Stimulated activated CD4-positive, alpha-beta T cell treated with anti-CD3 and anti-CD28 coated beads, Interleukin-2, amount 100 ng/mL, for 48 hours (primary cell): ENCODE data around the gene HCK.

Source experiments
- DNase-seq, 2 donors: peaks; one replicate each; pipeline ENCODE4 v3.0.0-alpha.2; 2020

The HCK gene

DNA sequence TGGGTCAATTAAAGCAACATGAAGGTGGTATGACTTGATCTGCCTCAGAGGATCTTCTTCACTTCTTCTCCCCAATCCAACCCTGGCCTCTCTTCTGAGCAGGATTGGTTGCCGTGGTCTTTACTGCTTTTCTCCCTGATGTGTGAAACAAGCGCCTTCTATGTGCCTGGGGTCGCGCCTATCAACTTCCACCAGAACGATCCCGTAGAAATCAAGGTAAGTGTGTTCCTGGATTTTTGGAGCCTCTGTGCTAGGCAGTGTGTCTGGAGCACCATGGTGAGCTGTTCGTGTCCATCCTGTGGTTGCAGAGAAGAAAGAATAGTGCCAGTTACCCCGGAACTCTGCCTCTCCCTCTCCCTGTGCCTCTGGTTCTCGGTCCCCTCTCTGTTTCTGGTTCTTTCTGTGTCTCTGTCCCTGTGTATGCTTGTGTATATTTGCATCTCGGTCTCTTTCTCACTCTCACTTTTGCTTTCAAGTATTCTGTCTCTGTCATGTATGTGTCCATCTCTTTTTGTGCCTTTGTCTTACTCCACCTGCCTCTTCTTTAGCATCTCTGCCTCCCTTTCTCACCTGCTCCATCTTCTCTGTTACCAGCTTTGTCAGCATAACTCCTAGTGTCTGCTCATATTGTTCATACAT is 81.0 kb downstream of the HCK start:
- DNase-seq: no peak

DNA sequence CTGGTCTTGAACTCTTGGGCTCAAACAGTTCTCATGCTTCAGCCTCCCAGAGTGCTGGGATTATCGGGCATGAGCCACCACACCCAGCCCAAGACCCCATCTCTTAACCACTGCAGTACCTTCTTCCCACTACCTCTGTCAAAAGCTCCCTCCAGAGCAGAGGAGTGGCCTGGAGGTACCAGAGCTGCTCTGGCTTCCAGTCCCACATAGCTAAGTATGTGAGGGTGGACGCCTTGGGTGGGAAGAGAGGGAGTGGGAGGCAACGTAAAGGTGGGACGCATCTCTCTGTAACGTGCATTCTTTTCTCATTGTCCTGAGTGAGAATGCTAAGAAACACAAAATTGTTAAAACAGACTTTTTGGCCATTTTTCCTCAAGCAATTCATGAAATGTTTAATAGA is 82.0 kb downstream of the HCK start:
- no peak for DNase-seq

DNA sequence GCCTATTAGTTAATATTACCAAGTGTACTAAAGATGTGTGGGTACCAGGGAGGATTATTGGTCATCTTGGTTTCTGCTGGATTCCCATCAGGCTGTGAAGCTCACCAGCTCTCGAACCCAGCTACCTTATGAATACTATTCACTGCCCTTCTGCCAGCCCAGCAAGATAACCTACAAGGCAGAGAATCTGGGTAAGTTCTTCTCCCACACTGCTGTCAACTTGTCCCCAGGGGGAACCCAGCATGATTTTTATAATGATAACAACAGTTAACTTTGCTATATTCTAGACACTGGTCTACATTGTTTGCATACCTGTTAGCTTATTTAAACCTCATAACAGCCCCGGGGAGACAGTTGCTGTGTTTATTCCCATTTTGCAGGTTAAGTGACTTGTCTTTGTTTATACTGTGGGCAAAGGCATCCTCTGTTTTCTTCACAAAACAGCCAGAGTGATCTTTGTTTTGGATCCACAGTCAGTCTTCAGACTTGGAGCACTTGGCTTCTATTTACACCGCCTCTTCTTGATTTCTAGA is 84.0 kb downstream of the HCK start:
- no peak for DNase-seq

DNA sequence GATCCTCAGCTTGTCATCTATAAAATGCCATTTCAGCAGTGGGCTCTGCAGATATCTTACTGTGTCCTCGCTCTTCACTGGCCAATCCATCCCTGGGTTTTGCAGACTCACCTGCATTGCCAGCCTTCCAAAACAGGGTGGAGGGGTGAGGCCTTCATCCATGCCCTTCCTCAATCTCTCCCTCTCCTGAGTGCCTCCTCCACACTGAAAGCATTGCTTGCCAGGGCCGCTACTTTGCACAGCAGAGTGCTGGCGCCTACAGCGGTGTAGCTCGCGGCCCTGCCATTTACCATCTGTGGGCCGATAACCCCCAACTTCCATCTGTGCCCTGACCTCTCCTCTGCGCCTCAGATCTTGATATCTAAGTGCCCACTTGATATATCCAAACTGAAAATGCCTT is 86.9 kb downstream of the HCK start:
- no peak for DNase-seq

DNA sequence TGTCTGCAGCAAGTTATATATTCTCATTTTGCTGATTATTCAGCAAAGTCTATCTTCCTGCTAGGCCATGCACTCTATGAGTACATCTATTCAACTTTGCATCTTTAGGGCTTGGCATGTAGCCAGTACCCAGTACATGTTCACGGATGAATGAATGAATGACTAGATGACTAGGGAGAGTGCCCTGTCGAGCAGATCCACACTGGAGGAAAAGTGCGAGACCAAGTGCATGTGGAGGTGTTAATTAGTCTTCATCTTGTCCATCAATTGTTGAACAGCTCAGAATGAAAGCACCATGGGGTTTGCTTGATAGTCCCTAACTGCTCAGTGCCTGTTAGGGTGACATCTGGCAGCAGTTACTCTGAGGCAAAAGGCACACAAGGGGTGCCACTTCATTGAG is 87.9 kb downstream of the HCK start:
- DNase-seq: no peak

DNA sequence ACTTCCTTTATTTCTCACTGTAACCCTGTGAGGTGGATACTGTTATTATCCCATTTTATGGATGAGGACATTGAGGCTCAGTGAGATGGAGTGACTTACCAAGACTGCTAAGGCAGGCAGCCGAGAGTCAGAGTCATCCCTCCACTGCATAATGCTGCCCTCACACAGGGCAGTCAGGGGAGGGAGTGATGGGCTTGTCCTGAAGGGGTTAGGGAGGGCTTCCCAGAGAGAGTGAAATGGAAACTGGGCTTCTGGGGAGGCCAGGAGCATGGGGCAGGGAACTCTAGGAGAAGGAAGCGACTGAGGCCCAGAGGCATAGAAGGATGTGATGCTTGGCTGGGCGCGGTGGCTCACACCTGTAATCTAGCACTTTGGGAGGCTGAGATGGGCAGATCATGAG is 88.6 kb downstream of the HCK start:
- no peak for DNase-seq

DNA sequence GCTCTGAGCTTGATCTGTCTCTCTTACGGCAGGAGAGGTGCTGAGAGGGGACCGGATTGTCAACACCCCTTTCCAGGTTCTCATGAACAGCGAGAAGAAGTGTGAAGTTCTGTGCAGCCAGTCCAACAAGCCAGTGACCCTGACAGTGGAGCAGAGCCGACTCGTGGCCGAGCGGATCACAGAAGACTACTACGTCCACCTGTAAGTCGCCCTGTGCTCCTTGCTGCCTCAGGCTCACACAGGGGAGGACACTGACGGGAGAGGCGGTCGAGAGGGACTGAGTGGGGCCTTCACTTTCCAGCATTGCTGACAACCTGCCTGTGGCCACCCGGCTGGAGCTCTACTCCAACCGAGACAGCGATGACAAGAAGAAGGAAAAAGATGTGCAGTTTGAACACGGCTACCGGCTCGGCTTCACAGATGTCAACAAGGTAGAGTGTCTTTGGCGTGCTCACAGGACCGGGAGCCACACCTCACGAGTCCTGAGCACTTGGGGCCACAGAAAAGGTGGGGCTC is 89.5 kb downstream of the HCK start:
- DNase-seq: no peak

DNA sequence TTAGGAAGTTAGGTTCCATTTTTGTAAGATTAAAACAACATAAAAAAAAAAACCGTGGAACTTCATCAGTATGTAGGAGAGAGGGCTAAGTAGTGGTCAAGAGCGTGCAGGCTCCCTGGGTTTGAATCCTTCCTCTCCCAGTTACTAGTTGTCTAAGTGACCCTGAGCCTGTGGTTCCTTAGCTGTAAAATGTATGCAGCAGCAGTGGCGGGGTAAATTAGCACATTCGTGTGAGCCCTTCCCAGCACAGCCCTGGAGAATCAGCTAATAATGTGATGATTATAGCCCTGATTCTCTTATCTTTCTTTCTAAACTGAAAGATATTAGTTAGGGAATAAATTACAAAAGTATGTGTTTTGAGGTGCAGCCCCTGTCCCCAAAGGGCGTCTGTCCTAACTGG is 90.0 kb downstream of the HCK start:
- no peak for DNase-seq

DNA sequence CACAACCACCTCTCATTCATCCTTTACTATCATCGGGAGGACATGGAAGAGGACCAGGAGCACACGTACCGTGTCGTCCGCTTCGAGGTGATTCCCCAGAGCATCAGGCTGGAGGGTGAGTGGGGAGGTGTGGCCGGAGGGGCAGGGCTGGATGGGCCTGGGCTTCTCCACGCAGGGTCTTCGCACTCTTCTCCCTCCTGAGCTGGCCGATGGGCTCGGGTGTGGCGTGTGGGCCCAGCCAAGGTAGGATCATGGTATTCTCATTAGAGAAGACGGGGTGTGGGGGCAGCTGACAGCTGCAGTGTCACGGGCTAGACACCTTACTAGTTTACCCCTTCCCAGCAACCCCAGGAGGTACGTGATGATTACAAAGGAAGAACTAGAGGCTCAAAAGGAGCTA is 90.9 kb downstream of the HCK start:
- DNase-seq: no peak

DNA sequence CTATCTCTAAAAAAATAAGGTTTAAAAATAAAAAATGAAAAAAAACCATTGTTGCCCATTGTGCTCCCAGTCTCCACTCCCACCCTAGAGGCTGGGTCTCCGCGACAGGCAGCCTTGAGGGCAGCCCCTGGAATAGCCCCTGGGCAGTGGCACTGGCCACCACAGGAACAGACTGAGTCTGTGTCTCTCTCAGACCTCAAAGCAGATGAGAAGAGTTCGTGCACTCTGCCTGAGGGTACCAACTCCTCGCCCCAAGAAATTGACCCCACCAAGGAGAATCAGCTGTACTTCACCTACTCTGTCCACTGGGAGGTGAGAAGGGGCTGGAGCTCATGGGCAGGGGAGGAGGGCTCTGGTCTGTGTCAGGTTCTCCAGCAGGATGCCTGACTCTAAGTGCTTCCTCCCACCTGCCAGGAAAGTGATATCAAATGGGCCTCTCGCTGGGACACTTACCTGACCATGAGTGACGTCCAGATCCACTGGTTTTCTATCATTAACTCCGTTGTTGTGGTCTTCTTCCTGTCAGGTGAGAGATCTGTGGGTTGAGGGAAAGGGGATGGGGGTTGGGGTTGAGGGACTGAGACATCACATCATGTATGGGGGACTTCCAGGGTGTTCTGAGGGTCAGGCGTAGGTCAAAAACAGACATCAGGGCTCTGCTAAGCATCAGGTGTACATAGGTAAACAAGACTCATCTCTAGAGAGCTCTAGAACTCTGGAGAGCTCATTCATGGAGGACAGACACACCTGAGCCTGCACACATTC is 93.0 kb downstream of the HCK start:
- no peak for DNase-seq

DNA sequence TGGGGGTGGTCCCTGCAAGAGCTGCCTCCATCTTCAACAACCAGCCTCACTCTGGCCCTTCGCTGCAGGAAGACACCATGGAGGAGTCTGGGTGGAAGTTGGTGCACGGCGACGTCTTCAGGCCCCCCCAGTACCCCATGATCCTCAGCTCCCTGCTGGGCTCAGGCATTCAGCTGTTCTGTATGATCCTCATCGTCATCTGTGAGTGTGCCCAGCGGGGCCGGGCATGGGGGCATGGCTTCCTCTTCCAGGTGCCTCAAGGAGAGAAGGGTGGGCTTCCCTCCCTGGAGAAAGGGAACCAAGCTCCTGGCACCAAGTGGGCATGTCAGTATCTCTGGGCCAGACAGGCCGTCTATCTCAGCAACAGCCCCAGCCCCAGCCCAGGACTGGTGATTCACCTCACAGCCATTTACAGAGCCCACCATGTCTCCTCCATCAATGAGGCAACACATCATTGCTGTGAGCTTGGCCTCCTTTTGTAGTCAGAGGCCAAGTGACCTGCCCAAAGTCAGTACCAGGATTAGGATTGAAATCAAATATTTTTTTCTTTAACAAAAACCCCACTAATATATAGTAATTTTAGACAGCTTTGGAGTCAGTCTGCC is 97.6 kb downstream of the HCK start:
- DNase-seq: no peak

DNA sequence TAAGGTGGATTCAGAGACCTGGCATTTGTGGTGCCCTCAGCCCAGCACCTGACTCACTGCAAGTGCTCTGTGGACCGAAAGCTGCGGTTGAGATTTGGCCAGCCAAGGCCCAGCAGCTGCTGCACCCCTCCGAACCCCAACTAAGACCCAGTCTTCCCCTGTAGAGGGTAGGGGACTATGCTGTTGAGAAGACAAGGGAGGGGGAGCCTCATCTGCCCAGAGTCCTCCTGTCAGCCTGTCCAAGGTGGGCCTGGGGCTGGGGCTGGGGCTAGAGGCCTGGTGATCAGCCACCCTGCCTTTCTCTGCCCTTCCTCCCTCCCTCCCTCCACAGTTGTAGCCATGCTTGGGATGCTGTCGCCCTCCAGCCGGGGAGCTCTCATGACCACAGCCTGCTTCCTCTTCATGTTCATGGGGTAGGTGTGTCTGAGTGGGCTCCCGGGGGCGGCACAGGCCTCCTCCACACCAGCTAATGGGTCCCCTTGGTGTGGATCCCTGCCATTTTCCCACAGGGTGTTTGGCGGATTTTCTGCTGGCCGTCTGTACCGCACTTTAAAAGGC is 98.3 kb downstream of the HCK start:
- DNase-seq: no peak
